ENCODE data around the gene WFIKKN1. TPM values are rescaled to one million over a fixed set of nuclear protein-coding genes. Genes with fewer than 3 reads are reported as not detected.
A peak's percentile ranks its signal among the peaks of the same experiment; 100 is the strongest.

WFIKKN1 gene
- total and polyA plus RNA-seq, 4 donors = 0.30 to 1.4 (median 0.79) TPM

DNA sequence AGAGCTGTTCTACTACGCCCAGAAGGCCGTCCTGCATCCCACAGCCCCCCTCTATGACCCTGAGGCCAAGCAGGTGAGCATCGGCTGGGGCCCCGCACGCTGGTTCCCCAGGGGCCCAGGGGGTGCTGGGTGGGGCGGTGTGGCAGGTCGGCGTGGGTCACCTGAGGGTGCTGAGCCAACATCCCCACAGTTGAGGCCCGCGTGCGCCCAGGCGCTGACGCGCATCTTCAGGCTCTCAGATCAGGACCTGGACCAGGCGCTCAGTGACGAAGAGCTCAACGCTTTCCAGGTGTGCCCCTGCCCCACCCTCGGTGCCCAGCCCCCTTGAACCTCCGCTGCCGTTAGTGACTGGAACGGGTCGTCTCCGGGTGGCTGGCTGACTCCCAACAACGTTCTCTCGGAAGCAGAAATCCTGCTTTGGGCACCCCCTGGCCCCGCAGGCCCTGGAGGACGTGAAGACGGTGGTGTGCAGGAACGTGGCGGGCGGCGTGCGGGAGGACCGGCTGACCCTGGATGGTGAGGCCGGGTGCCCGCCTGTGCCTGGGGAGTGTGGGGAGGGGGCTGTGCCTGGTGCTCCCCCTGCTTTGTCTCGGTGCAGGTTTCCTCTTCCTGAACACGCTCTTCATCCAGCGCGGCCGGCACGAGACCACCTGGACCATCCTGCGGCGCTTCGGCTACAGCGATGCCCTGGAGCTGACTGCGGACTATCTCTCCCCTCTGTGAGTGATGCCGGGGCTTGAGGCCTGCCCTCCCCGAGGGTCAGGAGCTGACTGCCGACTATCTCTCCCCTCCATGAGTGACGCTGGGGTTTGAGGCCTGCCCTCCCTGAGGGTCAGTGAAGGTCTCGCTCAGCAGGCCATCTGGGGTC, 39.9 kb downstream of the WFIKKN1 start:
- peaks cover 5% of the 10 kb centered on the region for H3K27me3 ChIP-seq (ENCODE audit: control insufficient read depth, insufficient read depth, low read length)
- H3K9me3 ChIP-seq (ENCODE audit: control insufficient read depth, insufficient read depth, low read length) = no peaks in the 10 kb centered on the region
- peaks cover 29% of the 10 kb centered on the region for H3K4me1 ChIP-seq (ENCODE audit: control insufficient read depth, insufficient read depth, low read length)
- H3K4me3 ChIP-seq (ENCODE audit: low read depth, low read length) = no peak overlapping the region
- 94% methylated on average over 51 of the region's 52 CpGs for WGBS (ENCODE audit: insufficient coverage)
- no peak for DNase-seq (ENCODE audit: low read depth in 4 of 6, low spot score in 6 of 6)
- H3K36me3 ChIP-seq (ENCODE audit: control insufficient read depth, insufficient read depth, low read length) = peaks cover 88% of the 10 kb centered on the region
- no peak overlapping the region for H3K27ac ChIP-seq (ENCODE audit: low read depth, low read length)

GRCh38 chr16:671353-672131, 40.8 kb downstream of the WFIKKN1 start:
- Histone ChIP-seq H3K4me1 (ENCODE audit: control insufficient read depth, insufficient read depth, low read length) (peaks cover 34% of the 10 kb centered on the region), H3K36me3 (ENCODE audit: control insufficient read depth, insufficient read depth, low read length) (peaks cover 84% of the 10 kb centered on the region), H3K4me3 (ENCODE audit: low read depth, low read length) (no peak overlapping the region), H3K9me3 (ENCODE audit: control insufficient read depth, insufficient read depth, low read length) (no peaks in the 10 kb centered on the region), H3K27me3 (ENCODE audit: control insufficient read depth, insufficient read depth, low read length) (peaks cover 5% of the 10 kb centered on the region), H3K27ac (ENCODE audit: low read depth, low read length) (no peak overlapping the region)
- WGBS (ENCODE audit: insufficient coverage) = 87% methylated on average over 32 of the region's 40 CpGs
- DNase-seq (ENCODE audit: low read depth in 4 of 6, low spot score in 6 of 6) = no peak

DNA sequence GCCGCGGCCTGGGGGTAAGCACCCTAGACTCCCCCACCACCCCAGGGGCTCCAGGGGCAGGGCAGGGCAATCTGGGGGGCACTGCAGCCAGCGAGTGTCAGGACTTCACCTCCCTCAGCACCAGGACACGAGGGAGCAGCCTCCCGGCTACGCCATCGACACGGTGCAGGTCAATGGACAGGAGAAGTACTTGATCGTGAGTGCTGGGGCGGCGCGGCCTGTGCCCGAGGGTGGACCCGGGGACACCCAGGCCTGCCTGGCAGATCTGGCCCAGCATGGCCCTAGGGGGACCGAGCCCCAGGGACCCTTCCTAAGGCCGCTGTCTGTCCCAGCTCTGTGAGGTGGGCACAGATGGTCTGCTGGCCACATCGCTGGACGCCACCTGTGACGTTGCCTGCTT, 41.6 kb downstream of the WFIKKN1 start:
- no peak for DNase-seq (ENCODE audit: low read depth in 4 of 6, low spot score in 6 of 6)
- H3K27ac ChIP-seq (ENCODE audit: low read depth, low read length) = no peak overlapping the region
- H3K4me1 ChIP-seq (ENCODE audit: control insufficient read depth, insufficient read depth, low read length) = peaks cover 38% of the 10 kb centered on the region
- no peak overlapping the region for H3K4me3 ChIP-seq (ENCODE audit: low read depth, low read length)
- peaks cover 9% of the 10 kb centered on the region for H3K27me3 ChIP-seq (ENCODE audit: control insufficient read depth, insufficient read depth, low read length)
- no peaks in the 10 kb centered on the region for H3K9me3 ChIP-seq (ENCODE audit: control insufficient read depth, insufficient read depth, low read length)
- 94% methylated on average over 16 of the region's 19 CpGs for WGBS (ENCODE audit: insufficient coverage)
- H3K36me3 ChIP-seq (ENCODE audit: control insufficient read depth, insufficient read depth, low read length) = peaks cover 84% of the 10 kb centered on the region

DNA sequence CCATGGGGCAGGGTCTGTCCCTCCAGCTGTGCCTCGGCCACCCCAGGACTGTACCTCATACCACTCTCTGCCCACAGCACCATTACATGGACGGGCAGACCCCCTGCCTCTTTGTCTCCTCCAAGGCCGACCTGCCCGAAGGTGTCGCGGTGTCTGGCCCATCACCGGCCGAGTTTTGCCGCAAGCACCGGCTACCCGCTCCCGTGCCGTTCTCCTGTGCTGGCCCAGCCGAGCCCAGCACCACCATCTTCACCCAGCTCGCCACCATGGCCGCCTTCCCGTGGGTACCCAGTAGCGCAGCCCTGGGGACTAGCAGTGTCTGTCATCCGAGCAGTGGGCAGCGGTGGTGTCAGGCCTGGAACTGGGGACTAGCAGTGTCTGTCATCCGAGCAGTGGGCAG, 42.1 kb downstream of the WFIKKN1 start:
- Histone ChIP-seq H3K36me3 (ENCODE audit: control insufficient read depth, insufficient read depth, low read length) (peaks cover 85% of the 10 kb centered on the region), H3K4me1 (ENCODE audit: control insufficient read depth, insufficient read depth, low read length) (peaks cover 34% of the 10 kb centered on the region), H3K4me3 (ENCODE audit: low read depth, low read length) (no peak overlapping the region), H3K27ac (ENCODE audit: low read depth, low read length) (no peak overlapping the region), H3K27me3 (ENCODE audit: control insufficient read depth, insufficient read depth, low read length) (peaks cover 9% of the 10 kb centered on the region), H3K9me3 (ENCODE audit: control insufficient read depth, insufficient read depth, low read length) (no peaks in the 10 kb centered on the region)
- DNase-seq (ENCODE audit: low read depth in 4 of 6, low spot score in 6 of 6) = no peak
- 93% methylated on average over 21 of the region's 21 CpGs for WGBS (ENCODE audit: insufficient coverage)

- Histone ChIP-seq H3K27ac (ENCODE audit: low read depth, low read length) (no peak overlapping the region), H3K4me1 (ENCODE audit: control insufficient read depth, insufficient read depth, low read length) (peaks cover 35% of the 10 kb centered on the region), H3K27me3 (ENCODE audit: control insufficient read depth, insufficient read depth, low read length) (peaks cover 9% of the 10 kb centered on the region), H3K4me3 (ENCODE audit: low read depth, low read length) (no peak overlapping the region), H3K9me3 (ENCODE audit: control insufficient read depth, insufficient read depth, low read length) (no peaks in the 10 kb centered on the region), H3K36me3 (ENCODE audit: control insufficient read depth, insufficient read depth, low read length) (peaks cover 90% of the 10 kb centered on the region)
- WGBS (ENCODE audit: insufficient coverage) = 92% methylated on average over 17 of the region's 18 CpGs
- DNase-seq (ENCODE audit: low read depth in 4 of 6, low spot score in 6 of 6) = no peak
Measured at GRCh38 chr16:673399-673991, 42.7 kb downstream of the WFIKKN1 start.

DNA sequence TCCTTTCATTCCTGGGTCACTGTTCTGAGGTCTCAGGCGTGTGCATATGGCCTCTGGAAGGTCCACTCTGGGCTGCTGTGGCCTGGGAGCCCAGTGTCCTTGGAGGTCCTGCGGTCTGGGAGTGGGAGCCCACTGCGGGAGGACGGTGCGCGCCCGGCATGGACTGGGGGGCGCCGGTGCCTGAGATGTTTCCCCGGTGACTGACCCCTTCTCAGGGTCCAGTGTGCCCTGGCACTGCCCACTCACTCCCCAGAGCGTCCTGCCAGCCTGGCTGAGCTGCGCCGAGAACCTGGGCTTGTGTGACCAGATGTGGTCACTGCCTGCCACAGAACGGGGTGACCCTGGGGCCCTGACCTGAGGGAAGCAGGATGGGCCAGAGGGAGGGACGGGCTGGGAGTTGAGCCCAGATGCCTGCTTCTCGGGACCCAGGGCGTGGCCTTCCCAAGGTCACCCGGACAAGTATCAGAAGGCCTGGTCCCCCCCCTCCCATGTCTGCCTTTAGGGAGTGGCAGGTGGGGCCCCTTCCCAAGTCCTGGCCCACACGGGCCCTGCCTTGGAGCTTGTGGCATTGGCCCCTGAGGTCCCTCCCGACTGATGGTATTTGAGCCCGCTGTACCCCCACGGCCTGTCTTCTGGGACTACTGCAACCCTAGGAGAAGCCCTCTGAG, 43.6 kb downstream of the WFIKKN1 start:
- Histone ChIP-seq H3K4me1 (ENCODE audit: control insufficient read depth, insufficient read depth, low read length) (peaks cover 35% of the 10 kb centered on the region), H3K27ac (ENCODE audit: low read depth, low read length) (no peak overlapping the region), H3K36me3 (ENCODE audit: control insufficient read depth, insufficient read depth, low read length) (peaks cover 88% of the 10 kb centered on the region)

DNA sequence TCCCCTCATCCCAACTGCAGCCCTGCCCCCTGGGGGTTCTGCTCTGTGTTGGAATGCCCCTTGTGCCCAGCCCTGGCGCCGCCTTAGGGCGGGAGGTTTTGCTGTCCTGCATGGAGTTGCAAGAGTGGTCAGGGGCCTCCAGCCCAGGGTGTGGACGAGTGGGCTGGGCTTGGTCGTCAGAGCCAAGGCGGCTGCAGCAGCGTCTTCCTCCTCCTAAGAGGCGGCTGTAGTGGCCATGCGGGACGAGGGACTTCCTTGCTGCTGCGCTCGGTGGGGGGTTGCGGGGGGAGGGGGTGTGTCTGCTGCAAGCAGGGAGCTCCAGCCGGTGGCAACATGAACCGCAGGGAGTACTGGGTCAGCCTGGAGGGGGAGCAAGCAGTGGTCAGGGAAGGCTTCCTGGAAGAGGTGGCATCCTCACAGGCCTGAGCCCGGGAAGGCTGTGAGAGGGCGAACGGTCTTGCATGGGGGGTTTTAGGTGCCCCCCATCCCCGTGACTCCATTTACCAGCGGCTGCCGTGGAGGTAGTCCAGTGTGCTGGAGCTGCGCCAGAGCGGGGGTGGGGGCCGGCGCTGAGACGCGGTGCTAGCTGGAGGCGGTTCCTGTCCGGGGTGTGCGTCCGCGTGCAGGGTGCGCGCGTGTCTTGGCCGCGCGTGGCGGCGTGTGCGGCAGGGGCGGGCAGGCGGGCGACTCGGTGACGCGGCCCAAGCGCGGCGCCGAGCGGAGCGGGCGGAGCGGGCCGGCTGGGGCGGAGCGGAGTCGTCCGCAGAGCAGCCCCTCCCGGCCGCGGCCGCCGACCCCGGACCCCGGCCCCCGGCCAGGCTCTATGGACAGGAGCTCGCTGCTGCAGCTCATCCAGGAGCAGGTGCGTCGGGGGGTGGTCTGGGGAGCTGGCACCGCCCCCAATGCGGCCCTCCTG, 44.4 kb downstream of the WFIKKN1 start, which contains the start of gene RHBDL1:
TSS of gene RHBDL1 (plus strand) at position 704 of the 916 bp plus-strand sequence. CDS start at position 824, 120 bp downstream.
- Histone ChIP-seq H3K4me3 (ENCODE audit: low read depth, low read length) (peak within 1 kb of the TSS; percentile 18), H3K27ac (ENCODE audit: low read depth, low read length) (no peak within 1 kb of the TSS), H3K4me1 (ENCODE audit: control insufficient read depth, insufficient read depth, low read length) (peaks cover 35% of the 10 kb centered on the region), H3K36me3 (ENCODE audit: control insufficient read depth, insufficient read depth, low read length) (peaks cover 80% of the 10 kb centered on the region), H3K9me3 (ENCODE audit: control insufficient read depth, insufficient read depth, low read length) (no peaks in the 10 kb centered on the region), H3K27me3 (ENCODE audit: control insufficient read depth, insufficient read depth, low read length) (peaks cover 9% of the 10 kb centered on the region)
- WGBS (ENCODE audit: insufficient coverage) = 3% methylated on average over 72 of the region's 73 CpGs
- DNase-seq (ENCODE audit: low read depth in 4 of 6, low spot score in 6 of 6) = peak in 2 of 6 donors; percentile 47 to 56

More for the DNA sequence above, 43.6 kb downstream of the WFIKKN1 start:
- no peak for DNase-seq (ENCODE audit: low read depth in 4 of 6, low spot score in 6 of 6)
- peaks cover 9% of the 10 kb centered on the region for H3K27me3 ChIP-seq (ENCODE audit: control insufficient read depth, insufficient read depth, low read length)
- H3K4me3 ChIP-seq (ENCODE audit: low read depth, low read length) = no peak overlapping the region
- WGBS (ENCODE audit: insufficient coverage) = 80% methylated on average over 22 of the region's 22 CpGs
- no peaks in the 10 kb centered on the region for H3K9me3 ChIP-seq (ENCODE audit: control insufficient read depth, insufficient read depth, low read length)

DNA sequence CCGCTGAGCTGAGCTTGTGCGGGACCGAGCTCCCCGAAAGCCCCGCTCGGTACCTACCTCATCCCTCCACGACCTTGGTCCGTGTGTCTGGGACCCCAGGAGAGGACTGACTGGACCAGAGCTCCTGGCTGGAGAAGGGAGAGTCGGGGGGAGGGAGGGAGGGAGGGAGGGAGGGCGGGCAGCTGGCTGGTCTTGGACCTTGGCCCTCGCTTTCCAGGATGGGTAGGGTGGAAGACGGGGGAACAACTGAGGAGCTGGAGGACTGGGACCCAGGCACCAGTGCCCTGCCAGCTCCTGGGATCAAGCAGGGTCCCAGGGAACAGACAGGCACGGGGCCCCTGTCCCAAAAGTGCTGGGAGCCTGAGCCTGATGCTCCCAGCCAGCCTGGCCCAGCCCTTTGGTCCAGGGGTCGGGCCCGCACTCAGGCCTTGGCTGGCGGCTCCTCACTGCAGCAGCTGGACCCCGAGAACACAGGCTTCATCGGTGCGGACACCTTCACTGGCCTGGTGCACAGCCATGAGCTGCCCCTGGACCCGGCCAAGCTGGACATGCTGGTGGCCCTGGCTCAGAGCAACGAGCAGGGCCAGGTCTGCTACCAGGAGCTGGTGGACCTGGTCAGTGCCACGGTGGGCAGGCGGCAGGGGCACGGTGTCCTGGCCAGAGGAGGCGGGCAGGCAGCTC, 45.2 kb downstream of the WFIKKN1 start:
- H3K4me3 ChIP-seq (ENCODE audit: low read depth, low read length) = no peak overlapping the region
- peaks cover 9% of the 10 kb centered on the region for H3K27me3 ChIP-seq (ENCODE audit: control insufficient read depth, insufficient read depth, low read length)
- peaks cover 76% of the 10 kb centered on the region for H3K36me3 ChIP-seq (ENCODE audit: control insufficient read depth, insufficient read depth, low read length)

More for the DNA sequence above, 45.2 kb downstream of the WFIKKN1 start:
- 65% methylated on average over 17 of the region's 25 CpGs for WGBS (ENCODE audit: insufficient coverage)
- Histone ChIP-seq H3K9me3 (ENCODE audit: control insufficient read depth, insufficient read depth, low read length) (no peaks in the 10 kb centered on the region), H3K27ac (ENCODE audit: low read depth, low read length) (no peak overlapping the region), H3K4me1 (ENCODE audit: control insufficient read depth, insufficient read depth, low read length) (peaks cover 40% of the 10 kb centered on the region)
- no peak for DNase-seq (ENCODE audit: low read depth in 4 of 6, low spot score in 6 of 6)
